Smooth muscle cell (in vitro differentiated cells): ENCODE results near the gene SPTAN1. TPM values are rescaled to one million over a fixed set of nuclear protein-coding genes. Genes with fewer than 3 reads are reported as not detected.

Experiments
- DNase-seq: peaks from one replicate; lab custom pipeline; 2025; ENCODE audit not compliant: unreplicated experiment; lab: John Stamatoyannopoulos, UW
- H2AFZ ChIP-seq: fragments of 200-600 bp; sonication (generic); 2 replicates; pipeline ENCODE4 v1.6.0; 2016; ENCODE audit warnings: antibody characterized with exemption, low read depth, mild to moderate bottlenecking
- H3F3A ChIP-seq: fragments of 200-600 bp; sonication (generic); 2 replicates; pipeline ENCODE4 v1.6.0; 2017; ENCODE audit warnings: antibody characterized with exemption, low read depth
- H3K27ac ChIP-seq: fragments of 200-600 bp; sonication (generic); 2 replicates; pipeline ENCODE4 v1.5.1; 2016; ENCODE audit warnings: low read depth, mild to moderate bottlenecking
- H3K27me3 ChIP-seq: fragments of 200-600 bp; sonication (generic); 2 replicates; pipeline ENCODE4 v1.6.1; 2016; ENCODE audit warnings: low read depth, mild to moderate bottlenecking
- H3K36me3 ChIP-seq: fragments of 200-600 bp; sonication (generic); 2 replicates; pipeline ENCODE4 v1.5.1; 2016; ENCODE audit warnings: low read depth
- H3K4me1 ChIP-seq: fragments of 200-600 bp; sonication (generic); 2 replicates; pipeline ENCODE4 v1.5.1; 2016; ENCODE audit warnings: low read depth
- H3K4me2 ChIP-seq: fragments of 200-600 bp; sonication (generic); 2 replicates; pipeline ENCODE4 v1.6.0; 2016; ENCODE audit warnings: mild to moderate bottlenecking
- H3K4me3 ChIP-seq: fragments of 200-600 bp; sonication (generic); 2 replicates; pipeline ENCODE4 v1.5.1; 2016; ENCODE audit warnings: mild to moderate bottlenecking
- H3K79me2 ChIP-seq: fragments of 200-600 bp; sonication (generic); 2 replicates; pipeline ENCODE4 v1.6.0; 2016; ENCODE audit warnings: low read depth, mild to moderate bottlenecking
- H3K9ac ChIP-seq: fragments of 200-600 bp; sonication (generic); 2 replicates; pipeline ENCODE4 v1.6.0; 2016; ENCODE audit warnings: low read depth
- H3K9me3 ChIP-seq: fragments of 200-600 bp; sonication (generic); replicated peaks from 2 replicates; pipeline ENCODE4 v1.5.1; 2016; ENCODE audit warnings: low read depth
- H4K20me1 ChIP-seq: fragments of 200-600 bp; sonication (generic); 2 replicates; pipeline ENCODE4 v1.6.0; 2016; ENCODE audit warnings: low read depth
- CTCF ChIP-seq: fragments of 200-600 bp; sonication (generic); IDR thresholded peaks from 2 replicates; pipeline ENCODE4 v1.5.1; 2017; ENCODE audit warnings: borderline replicate concordance, mild to moderate bottlenecking, antibody characterized with exemption; ENCODE audit not compliant: insufficient read depth, poor library complexity, severe bottlenecking
- WGBS: methylation state at CpG from one replicate; pipeline ENCODE4 v1.1.7; 2016; ENCODE audit warnings: low lambda C conversion rate; 5-methylcytosine and 5-hydroxymethylcytosine counted together
- polyA plus RNA-seq: library from polyadenylated mRNA; unstranded; fragments of >200 nt; fragmentation: Nextera tagmentation; extraction: Ambion mirVana; gene quantifications from 2 replicates; pipeline ENCODE4 v1.2.1, GENCODE V29; 2016
- total RNA-seq: library from RNA; depleted of rRNA; stranded (reverse); fragments of >200 nt; gene quantifications from 2 replicates; pipeline ENCODE4 v1.2.3, GENCODE V29; 2014

SPTAN1 gene
- total and polyA plus RNA-seq, 2 experiments from 2014 or later: 84.9 to 145 TPM

- H2AFZ ChIP-seq: no peak overlapping the region
- peaks cover 17% of the 10 kb centered on the region for H3F3A ChIP-seq
- no peaks in the 10 kb centered on the region for H3K79me2 ChIP-seq
- H3K9ac ChIP-seq: no peak overlapping the region
- peaks cover 4% of the 10 kb centered on the region for H3K36me3 ChIP-seq
- no peaks in the 10 kb centered on the region for H3K27me3 ChIP-seq
- TF ChIP-seq CTCF: no peak
- H3K4me3 ChIP-seq: no peak overlapping the region
- H4K20me1 ChIP-seq: peaks cover 7% of the 10 kb centered on the region
- no peaks in the 10 kb centered on the region for H3K4me1 ChIP-seq
- no peak overlapping the region for H3K4me2 ChIP-seq
- no peak for DNase-seq
- 95% methylated on average over 14 of the region's 14 CpGs for WGBS
- no peak overlapping the region for H3K27ac ChIP-seq
- H3K9me3 ChIP-seq: no peaks in the 10 kb centered on the region
Observed at GRCh38 chr9:128632486-128632885, 80.1 kb downstream of the SPTAN1 start.

GRCh38 chr9:128633057-128633456 lies 80.7 kb downstream of the SPTAN1 start:
- H3K27me3 ChIP-seq: no peaks in the 10 kb centered on the region
- H3K79me2 ChIP-seq: no peaks in the 10 kb centered on the region
- peaks cover 17% of the 10 kb centered on the region for H3F3A ChIP-seq
- no peak for DNase-seq
- no peak overlapping the region for H3K4me3 ChIP-seq
- no peak for TF ChIP-seq CTCF
- WGBS: 97% methylated on average over 20 of the region's 21 CpGs
- H3K4me1 ChIP-seq: no peaks in the 10 kb centered on the region
- H3K9me3 ChIP-seq: no peaks in the 10 kb centered on the region
- no peak overlapping the region for H3K27ac ChIP-seq
- peaks cover 4% of the 10 kb centered on the region for H3K36me3 ChIP-seq
- no peak overlapping the region for H3K4me2 ChIP-seq
- peaks cover 7% of the 10 kb centered on the region for H4K20me1 ChIP-seq
- no peak overlapping the region for H2AFZ ChIP-seq
- H3K9ac ChIP-seq: no peak overlapping the region

GRCh38 chr9:128633601-128634000 lies 81.2 kb downstream of the SPTAN1 start:
- H3K4me3 ChIP-seq: no peak overlapping the region
- peaks cover 7% of the 10 kb centered on the region for H4K20me1 ChIP-seq
- peaks cover 4% of the 10 kb centered on the region for H3K36me3 ChIP-seq
- H3K27me3 ChIP-seq: no peaks in the 10 kb centered on the region
- H2AFZ ChIP-seq: no peak overlapping the region
- no peak overlapping the region for H3K9ac ChIP-seq
- no peaks in the 10 kb centered on the region for H3K79me2 ChIP-seq
- no peak for DNase-seq
- H3F3A ChIP-seq: peaks cover 17% of the 10 kb centered on the region
- 96% methylated on average over 11 of the region's 11 CpGs for WGBS
- no peaks in the 10 kb centered on the region for H3K4me1 ChIP-seq
- H3K27ac ChIP-seq: no peak overlapping the region
- no peak overlapping the region for H3K4me2 ChIP-seq
- H3K9me3 ChIP-seq: no peaks in the 10 kb centered on the region
- no peak for TF ChIP-seq CTCF

GRCh38 chr9:128634111-128634510 lies 81.7 kb downstream of the SPTAN1 start:
- WGBS: 97% methylated on average over 10 of the region's 10 CpGs
- TF ChIP-seq CTCF: no peak

More at GRCh38 chr9:128634111-128634510, 81.7 kb downstream of the SPTAN1 start:
- Histone ChIP-seq H3K4me1 (no peaks in the 10 kb centered on the region), H3K4me2 (no peak overlapping the region), H3F3A (peaks cover 17% of the 10 kb centered on the region), H3K36me3 (peaks cover 4% of the 10 kb centered on the region), H3K4me3 (no peak overlapping the region), H3K27ac (no peak overlapping the region), H3K9me3 (no peaks in the 10 kb centered on the region), H3K9ac (no peak overlapping the region), H4K20me1 (peaks cover 7% of the 10 kb centered on the region), H3K79me2 (no peaks in the 10 kb centered on the region), H3K27me3 (no peaks in the 10 kb centered on the region), H2AFZ (no peak overlapping the region)
- DNase-seq: no peak
